Measurements from ENCODE around the gene CDIP1. TPM values are rescaled to one million over a fixed set of nuclear protein-coding genes. Genes with fewer than 3 reads are reported as not detected.

The CDIP1 gene
- total RNA-seq, 2 donors from 2014 or later = 12.9 to 23.3 TPM

DNA sequence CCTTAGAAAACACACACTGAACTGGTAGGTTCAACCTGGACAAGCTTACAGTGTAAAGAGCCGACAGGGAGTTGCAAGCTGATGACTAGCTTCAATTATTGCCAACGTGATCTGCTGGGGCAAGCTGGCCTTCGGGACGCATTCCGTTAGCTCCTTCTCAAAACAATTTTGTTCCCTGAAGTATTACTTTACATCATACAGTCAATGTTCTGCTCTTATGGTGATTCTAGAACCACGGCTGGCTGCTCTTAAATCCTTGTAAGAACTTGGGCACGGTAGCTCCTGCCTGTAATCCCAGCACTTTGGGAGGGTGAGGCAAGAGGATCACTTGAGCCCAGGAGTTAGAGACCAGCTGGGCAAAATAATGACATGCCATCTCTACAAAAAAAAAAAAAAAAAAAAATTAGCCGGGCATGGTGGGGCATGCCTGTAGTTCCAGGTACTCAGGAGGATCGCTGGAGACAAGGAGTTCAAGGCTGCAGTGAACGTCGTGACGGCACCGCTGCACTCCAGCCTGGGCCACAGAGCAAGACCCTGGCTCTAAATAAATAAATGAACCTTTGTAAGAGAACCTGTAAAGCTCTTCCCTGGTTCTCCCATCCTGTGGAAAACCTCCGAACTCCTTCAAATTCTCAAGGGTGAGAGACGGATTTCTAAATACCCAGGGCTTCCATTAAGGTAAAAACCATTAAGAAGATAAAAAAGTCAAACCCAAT lies 2.0 kb downstream of the CDIP1 start:
- peak overlapping the region in 3 of 4 donors; percentile 1 to 94 (median 18) for H3K27ac ChIP-seq
- H3K27me3 ChIP-seq = no peaks in the 10 kb centered on the region
- no peak overlapping the region for H3K4me3 ChIP-seq
- no peak for TF ChIP-seq POLR2A (IDR thresholded peaks at IDR 0.05)
- TF ChIP-seq, protein P1, sequence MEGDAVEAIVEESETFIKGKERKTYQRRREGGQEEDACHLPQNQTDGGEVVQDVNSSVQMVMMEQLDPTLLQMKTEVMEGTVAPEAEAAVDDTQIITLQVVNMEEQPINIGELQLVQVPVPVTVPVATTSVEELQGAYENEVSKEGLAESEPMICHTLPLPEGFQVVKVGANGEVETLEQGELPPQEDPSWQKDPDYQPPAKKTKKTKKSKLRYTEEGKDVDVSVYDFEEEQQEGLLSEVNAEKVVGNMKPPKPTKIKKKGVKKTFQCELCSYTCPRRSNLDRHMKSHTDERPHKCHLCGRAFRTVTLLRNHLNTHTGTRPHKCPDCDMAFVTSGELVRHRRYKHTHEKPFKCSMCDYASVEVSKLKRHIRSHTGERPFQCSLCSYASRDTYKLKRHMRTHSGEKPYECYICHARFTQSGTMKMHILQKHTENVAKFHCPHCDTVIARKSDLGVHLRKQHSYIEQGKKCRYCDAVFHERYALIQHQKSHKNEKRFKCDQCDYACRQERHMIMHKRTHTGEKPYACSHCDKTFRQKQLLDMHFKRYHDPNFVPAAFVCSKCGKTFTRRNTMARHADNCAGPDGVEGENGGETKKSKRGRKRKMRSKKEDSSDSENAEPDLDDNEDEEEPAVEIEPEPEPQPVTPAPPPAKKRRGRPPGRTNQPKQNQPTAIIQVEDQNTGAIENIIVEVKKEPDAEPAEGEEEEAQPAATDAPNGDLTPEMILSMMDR (IDR thresholded peaks at IDR 0.05) = no peak
- WGBS, 2 donors = 53 to 88% methylated on average over 15 of the region's 15 CpGs
- DNase-seq (no peak), ATAC-seq (no peak)
- peaks cover 0 to 10% (median 0%) of the 10 kb centered on the region in 3 donors for H3K9me3 ChIP-seq
- H3K36me3 ChIP-seq (replicated peaks in 1 of 2; ENCODE audit: insufficient read depth in 1 of 2, low read depth in 2 of 2) = no peaks in the 10 kb centered on the region
- intact Hi-C loops (cut with DNase I) = no loop called here
- H3K4me1 ChIP-seq = peaks cover 42% of the 10 kb centered on the region

DNA sequence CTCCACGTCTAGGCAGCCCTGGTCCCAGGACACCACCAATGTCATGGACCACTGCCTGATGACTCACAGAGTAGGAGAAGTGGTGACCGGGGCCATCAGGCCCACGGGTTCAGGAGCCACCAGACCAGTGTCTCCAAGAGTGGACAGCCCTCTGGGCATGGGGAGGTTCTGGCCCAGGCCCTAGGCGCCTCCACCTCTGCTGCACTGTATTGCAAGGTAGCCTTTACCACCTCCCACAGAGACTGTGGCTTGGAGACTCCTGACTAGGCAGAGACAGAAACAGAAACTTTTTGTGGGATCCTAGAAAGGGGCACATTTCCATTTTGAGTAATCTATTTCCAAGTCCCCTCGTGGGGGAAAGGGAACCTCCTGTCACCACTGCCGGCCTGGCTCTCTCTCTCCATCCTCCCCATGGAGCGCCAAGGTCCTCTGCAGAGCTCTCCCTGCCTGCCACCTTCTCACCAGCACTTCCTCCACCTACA lies 2.9 kb downstream of the CDIP1 start:
- ATAC-seq (no peak), DNase-seq (no peak)
- peaks cover 50% of the 10 kb centered on the region for H3K4me1 ChIP-seq
- no peaks in the 10 kb centered on the region for H3K27me3 ChIP-seq
- H3K4me3 ChIP-seq = no peak overlapping the region
- H3K9me3 ChIP-seq = peaks cover 0 to 10% (median 0%) of the 10 kb centered on the region in 3 donors
- TF ChIP-seq, protein P1 (IDR thresholded peaks at IDR 0.05) = no peak
- no peak for TF ChIP-seq POLR2A (IDR thresholded peaks at IDR 0.05)
- intact Hi-C loops (cut with DNase I) = no loop called here
- WGBS, 2 donors = 77 to 80% methylated on average over 4 to 7 of the region's 7 CpGs
- peak overlapping the region in 3 of 4 donors; percentile 1 to 70 (median 18) for H3K27ac ChIP-seq
- no peaks in the 10 kb centered on the region for H3K36me3 ChIP-seq (replicated peaks in 1 of 2; ENCODE audit: insufficient read depth in 1 of 2, low read depth in 2 of 2)

DNA sequence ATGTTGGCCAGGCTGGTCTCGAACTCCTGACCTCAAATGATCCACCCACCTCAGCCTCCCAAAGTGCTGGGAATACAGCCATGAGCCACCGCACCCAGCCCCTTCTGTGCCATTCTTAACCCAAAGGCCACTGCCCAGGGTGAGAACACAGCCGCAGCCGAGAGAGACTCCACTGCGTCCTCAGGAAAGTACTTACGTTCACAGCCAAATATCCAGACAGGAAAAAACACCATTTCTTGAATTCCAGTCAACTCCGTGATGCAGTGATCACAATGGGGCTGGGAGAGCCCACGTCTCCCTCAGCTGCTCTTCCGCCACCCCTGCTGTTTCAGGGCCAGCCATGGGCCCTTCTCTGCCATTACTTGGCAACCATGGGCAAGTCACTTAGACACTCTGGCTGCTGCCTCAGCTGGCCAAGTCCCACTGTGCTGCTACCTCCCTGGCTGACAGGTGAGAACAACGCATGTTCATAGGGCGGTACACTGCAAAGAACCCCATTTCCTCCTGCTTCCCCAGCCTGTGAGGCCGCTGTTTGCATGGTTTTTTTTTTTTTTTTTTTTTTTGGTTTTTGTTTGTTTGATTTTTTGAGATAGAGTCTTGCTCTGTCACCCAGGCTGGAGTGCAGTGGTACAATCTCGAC lies 4.3 kb downstream of the CDIP1 start:
- ATAC-seq (peak; percentile 27), DNase-seq (peak; percentile 66 to 87 (median 76))
- H3K4me1 ChIP-seq = peaks cover 64% of the 10 kb centered on the region
- no peaks in the 10 kb centered on the region for H3K9me3 ChIP-seq
- intact Hi-C loops (cut with DNase I) = no loop called here
- peak in 2 of 3 donors; percentile 16 to 19 for TF ChIP-seq POLR2A (IDR thresholded peaks at IDR 0.05)
- TF ChIP-seq, protein P1 (IDR thresholded peaks at IDR 0.05) = no peak
- H3K36me3 ChIP-seq (replicated peaks in 1 of 2; ENCODE audit: insufficient read depth in 1 of 2, low read depth in 2 of 2) = no peaks in the 10 kb centered on the region
- 38 to 52% methylated on average over 12 to 13 of the region's 13 CpGs for WGBS, 2 donors
- peak overlapping the region; percentile 54 to 77 (median 65) for H3K27ac ChIP-seq
- H3K27me3 ChIP-seq = no peaks in the 10 kb centered on the region
- no peak overlapping the region for H3K4me3 ChIP-seq

DNA sequence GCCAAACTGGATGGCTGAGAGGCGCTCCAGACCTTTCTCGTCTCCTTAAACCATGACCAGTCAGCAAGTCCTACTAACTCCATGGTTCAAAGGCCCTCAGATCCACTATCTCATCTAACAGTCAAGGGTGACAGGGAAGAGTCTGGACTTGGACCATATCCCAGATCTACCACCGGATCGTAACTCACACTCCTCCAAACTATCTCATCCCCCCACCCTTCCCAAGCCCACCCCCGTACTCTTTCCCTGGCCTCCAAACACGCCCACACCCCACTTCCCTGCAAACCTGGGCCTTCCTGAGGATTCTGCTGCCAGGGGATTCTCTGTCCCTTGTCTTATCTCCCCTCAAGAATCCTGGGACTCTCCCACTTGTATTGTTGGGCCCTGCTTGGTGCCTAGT lies 5.1 kb downstream of the CDIP1 start:
- no peaks in the 10 kb centered on the region for H3K36me3 ChIP-seq (replicated peaks in 1 of 2; ENCODE audit: insufficient read depth in 1 of 2, low read depth in 2 of 2)
- TF ChIP-seq POLR2A (IDR thresholded peaks at IDR 0.05) = no peak
- TF ChIP-seq, protein P1 (IDR thresholded peaks at IDR 0.05) = no peak
- no peak for DNase-seq
- peak overlapping the region; percentile 54 to 70 (median 63) for H3K27ac ChIP-seq
- H3K4me3 ChIP-seq = no peak overlapping the region
- H3K4me1 ChIP-seq = peaks cover 71% of the 10 kb centered on the region
- H3K9me3 ChIP-seq = no peaks in the 10 kb centered on the region
- 87 to 98% methylated on average over 6 of the region's 6 CpGs for WGBS, 2 donors
- ATAC-seq = no peak
- intact Hi-C loops (cut with DNase I) = no loop called here
- H3K27me3 ChIP-seq = no peaks in the 10 kb centered on the region

All from body of pancreas (tissue), 4 donors.